GM23248 (cell line): Measurements from ENCODE around the gene IGSF21. TPM values are rescaled to one million over a fixed set of nuclear protein-coding genes. Genes with fewer than 3 reads are reported as not detected.

Source experiments
- DNase-seq: peaks from one replicate; pipeline ENCODE4 v3.0.0-alpha.2; 2015
- H2AFZ ChIP-seq: fragments of 200-600 bp; sonication (generic); 2 replicates; pipeline ENCODE4 v1.6.1; 2016; ENCODE audit warnings: antibody characterized with exemption
- H3F3A ChIP-seq: fragments of 200-600 bp; sonication (generic); 2 replicates; pipeline ENCODE4 v1.6.1; 2016; ENCODE audit warnings: mild to moderate bottlenecking, antibody characterized with exemption, mixed run types; ENCODE audit not compliant: insufficient read depth
- H3K27ac ChIP-seq: fragments of 200-600 bp; sonication (generic); 2 replicates; pipeline ENCODE4 v1.5.1; 2016; ENCODE audit warnings: mild to moderate bottlenecking
- H3K27me3 ChIP-seq: fragments of 200-600 bp; sonication (generic); replicated peaks from 2 replicates; pipeline ENCODE4 v1.6.1; 2016; ENCODE audit warnings: mild to moderate bottlenecking; ENCODE audit not compliant: insufficient read depth
- H3K36me3 ChIP-seq: fragments of 200-600 bp; sonication (generic); 2 replicates; pipeline ENCODE4 v1.6.1; 2016; ENCODE audit warnings: low read depth, mild to moderate bottlenecking
- H3K4me1 ChIP-seq: fragments of 200-600 bp; sonication (generic); 2 replicates; pipeline ENCODE4 v1.6.1; 2016; ENCODE audit warnings: mild to moderate bottlenecking; ENCODE audit not compliant: insufficient read depth
- H3K4me2 ChIP-seq: fragments of 200-600 bp; sonication (generic); one replicate; pipeline ENCODE4 v1.6.1; 2016; ENCODE audit warnings: mild to moderate bottlenecking; ENCODE audit not compliant: unreplicated experiment
- H3K4me3 ChIP-seq: fragments of 200-600 bp; sonication (generic); 2 replicates; pipeline ENCODE4 v1.5.1; 2016; ENCODE audit warnings: mild to moderate bottlenecking
- H3K79me2 ChIP-seq: fragments of 200-600 bp; sonication (generic); 2 replicates; pipeline ENCODE4 v1.6.1; 2016; ENCODE audit warnings: mild to moderate bottlenecking; ENCODE audit not compliant: insufficient read depth
- H3K9ac ChIP-seq: fragments of 200-600 bp; sonication (generic); 2 replicates; pipeline ENCODE4 v1.6.1; 2016; ENCODE audit warnings: mild to moderate bottlenecking
- H3K9me2 ChIP-seq: fragments of 200-600 bp; sonication (generic); 2 replicates; pipeline ENCODE4 v1.6.1; 2016; ENCODE audit warnings: mixed run types, mild to moderate bottlenecking, moderate library complexity; ENCODE audit not compliant: insufficient read depth
- H3K9me3 ChIP-seq: fragments of 200-600 bp; sonication (generic); one replicate; pipeline ENCODE4 v1.6.1; 2017; ENCODE audit warnings: low read depth
- H4K20me1 ChIP-seq: fragments of 200-600 bp; sonication (generic); 2 replicates; pipeline ENCODE4 v1.6.0; 2016; ENCODE audit not compliant: insufficient read depth
- EZH2 ChIP-seq: fragments of 200-600 bp; sonication (generic); IDR thresholded peaks from 2 replicates; pipeline ENCODE4 v1.6.1; 2018; ENCODE audit warnings: antibody characterized with exemption, mild to moderate bottlenecking; ENCODE audit not compliant: insufficient read depth, poor library complexity, severe bottlenecking
- EZH2phosphoT487 ChIP-seq: fragments of 200-600 bp; sonication (generic); IDR thresholded peaks from 2 replicates; pipeline ENCODE4 v1.6.1; 2018; ENCODE audit warnings: antibody characterized with exemption, moderate library complexity, mild to moderate bottlenecking, low read depth; ENCODE audit not compliant: insufficient read depth
- WGBS, 2 experiments: methylation state at CpG; one replicate each; pipeline ENCODE4 v1.1.6; 2015 to 2017; ENCODE audit warnings: low lambda C conversion rate in 2 of 2, low coverage in 1 of 2; ENCODE audit errors: missing lambda C conversion rate in 2 of 2; 5-methylcytosine and 5-hydroxymethylcytosine counted together
- in situ Hi-C: fragments of 300-500 bp; cut with MboI; formaldehyde crosslinking; loops from 2 replicates; pipeline ENCODE4 v1.15.0; 2020
- polyA plus RNA-seq: library from polyadenylated mRNA; unstranded; fragments of >200 nt; fragmentation: Nextera tagmentation; extraction: Ambion mirVana; gene quantifications from 2 replicates; pipeline ENCODE4 v1.2.1, GENCODE V29; 2016
- total RNA-seq: library from RNA; depleted of rRNA; stranded (reverse); fragments of >200 nt; shearing (Covaris generic); gene quantifications from 2 replicates; pipeline ENCODE4 v1.2.3, GENCODE V29; 2014

Gene IGSF21
- total and polyA plus RNA-seq, 2 experiments from 2014 or later = not detected

- H3K36me3 ChIP-seq = no peaks in the 10 kb centered on the region
- no peaks in the 10 kb centered on the region for H3K9me2 ChIP-seq
- in situ Hi-C loops = no loop called here
- no peaks in the 10 kb centered on the region for H3K4me1 ChIP-seq
- 16 to 17% methylated on average over 6 of the region's 6 CpGs for WGBS, 2 experiments
- no peak for DNase-seq
- no peak overlapping the region for H3K4me3 ChIP-seq
- H3F3A ChIP-seq = no peaks in the 10 kb centered on the region
- H4K20me1 ChIP-seq = no peaks in the 10 kb centered on the region
- no peak overlapping the region for H3K4me2 ChIP-seq
- H3K9ac ChIP-seq = no peak overlapping the region
- no peak for TF ChIP-seq EZH2
- no peak for TF ChIP-seq EZH2phosphoT487
- H3K27ac ChIP-seq = no peak overlapping the region
- H3K79me2 ChIP-seq = no peaks in the 10 kb centered on the region
- no peaks in the 10 kb centered on the region for H3K9me3 ChIP-seq
- no peak overlapping the region for H2AFZ ChIP-seq
- no peaks in the 10 kb centered on the region for H3K27me3 ChIP-seq
Measured at GRCh38 chr1:18419113-18419844, 311.7 kb downstream of the IGSF21 start.

GRCh38 chr1:18419845-18420184, 312.2 kb downstream of the IGSF21 start:
- Histone ChIP-seq H3K79me2 (no peaks in the 10 kb centered on the region), H4K20me1 (no peaks in the 10 kb centered on the region), H3K4me1 (no peaks in the 10 kb centered on the region), H3K9ac (no peak overlapping the region), H3K27ac (no peak overlapping the region), H3K4me2 (no peak overlapping the region), H3K9me2 (no peaks in the 10 kb centered on the region), H3K4me3 (no peak overlapping the region), H3K9me3 (no peaks in the 10 kb centered on the region), H3F3A (no peaks in the 10 kb centered on the region), H2AFZ (no peak overlapping the region), H3K27me3 (no peaks in the 10 kb centered on the region), H3K36me3 (no peaks in the 10 kb centered on the region)
- 37 to 48% methylated on average over 5 of the region's 5 CpGs for WGBS, 2 experiments
- no peak for DNase-seq
- no peak for TF ChIP-seq EZH2
- TF ChIP-seq EZH2phosphoT487 = no peak
- in situ Hi-C loops = no loop called here

- DNase-seq = no peak
- in situ Hi-C loops = no loop called here
- Histone ChIP-seq H2AFZ (no peak overlapping the region), H3K9me2 (no peaks in the 10 kb centered on the region), H4K20me1 (no peaks in the 10 kb centered on the region), H3K27me3 (no peaks in the 10 kb centered on the region), H3K4me2 (no peak overlapping the region), H3K4me3 (no peak overlapping the region), H3K4me1 (no peaks in the 10 kb centered on the region), H3F3A (no peaks in the 10 kb centered on the region), H3K9me3 (no peaks in the 10 kb centered on the region), H3K27ac (no peak overlapping the region), H3K36me3 (no peaks in the 10 kb centered on the region), H3K9ac (no peak overlapping the region), H3K79me2 (no peaks in the 10 kb centered on the region)
- TF ChIP-seq EZH2phosphoT487 (no peak), EZH2 (no peak)
- 52% methylated on average over 15 of the region's 15 CpGs for WGBS, 2 experiments
Measured at GRCh38 chr1:18422076-18422777, 314.6 kb downstream of the IGSF21 start.

GRCh38 chr1:18422954-18423353, 315.4 kb downstream of the IGSF21 start:
- H3K27ac ChIP-seq = no peak overlapping the region
- 25 to 42% methylated on average over 5 of the region's 5 CpGs for WGBS, 2 experiments
- H2AFZ ChIP-seq = no peak overlapping the region
- H3K9me3 ChIP-seq = no peaks in the 10 kb centered on the region
- no peaks in the 10 kb centered on the region for H3K79me2 ChIP-seq
- no peaks in the 10 kb centered on the region for H3K9me2 ChIP-seq
- TF ChIP-seq EZH2phosphoT487 = no peak
- no peak for TF ChIP-seq EZH2
- in situ Hi-C loops = no loop called here
- H3K9ac ChIP-seq = no peak overlapping the region
- no peak overlapping the region for H3K4me2 ChIP-seq
- no peaks in the 10 kb centered on the region for H4K20me1 ChIP-seq
- H3K27me3 ChIP-seq = no peaks in the 10 kb centered on the region
- H3K4me1 ChIP-seq = no peaks in the 10 kb centered on the region
- no peaks in the 10 kb centered on the region for H3K36me3 ChIP-seq
- H3F3A ChIP-seq = no peaks in the 10 kb centered on the region
- DNase-seq = no peak
- no peak overlapping the region for H3K4me3 ChIP-seq
